Endothelial cell of umbilical vein (primary cell): ENCODE results near the gene ZDHHC14. TPM values are rescaled to one million over a fixed set of nuclear protein-coding genes. Genes with fewer than 3 reads are reported as not detected.

ENCODE experiments used
- BruUV-seq: library from RNA; stranded (reverse); fragments of 400-500 nt; replicated peaks from 2 replicates; lab custom pipeline; 2021; lab: Mats Ljungman, UMichigan
- CTCF ChIA-PET: fragments of 300-600, 350-600 bp; sonication (Branson Sonifier 250); formaldehyde crosslinking; loops from one replicate; lab custom pipeline; 2021; ENCODE audit warnings: antibody characterized with exemption, inconsistent platforms; lab: Charles Lee
- POLR2A ChIA-PET: fragments of 300-600, 350-600 bp; sonication (Branson Sonifier 250); formaldehyde crosslinking; loops from one replicate; lab custom pipeline; 2021; ENCODE audit warnings: antibody characterized with exemption, inconsistent platforms; lab: Charles Lee
- DNase-seq: peaks from one replicate; pipeline ENCODE4 v3.0.0-alpha.2; 2011; ENCODE audit warnings: low read depth, low spot score
- FAIRE-seq: peaks from 2 replicates; lab custom pipeline; 2011; peaks lifted over from hg19 to GRCh38; lab: Jason Lieb, UNC
- H2AFZ ChIP-seq: 2 replicates; pipeline ENCODE4 v1.6.0; 2012; ENCODE audit warnings: low read depth, low read length, control low read depth, inconsistent platforms
- H3K27ac ChIP-seq: 2 replicates; pipeline ENCODE4 v1.5.1; 2011; ENCODE audit warnings: low read depth, mild to moderate bottlenecking, control low read depth, low read length, moderate library complexity; ENCODE audit not compliant: insufficient read depth
- H3K27me3 ChIP-seq, 2 experiments: 2 replicates each; pipeline versions ENCODE4 v1.6.0 to v1.6.1; 2011; ENCODE audit warnings: low read length in 2 of 2, mixed read lengths in 1 of 2; ENCODE audit not compliant: control insufficient read depth in 2 of 2, insufficient read depth in 2 of 2
- H3K36me3 ChIP-seq, 2 experiments: 2 replicates in 1 of 2; 3 replicates in 1 of 2; pipeline ENCODE4 v1.5.1; 2011; ENCODE audit warnings: low read length in 2 of 2, mild to moderate bottlenecking in 1 of 2, moderate library complexity in 1 of 2; ENCODE audit not compliant: control insufficient read depth in 2 of 2, insufficient read depth in 2 of 2; ENCODE audit errors: extremely low read depth in 1 of 2
- H3K4me1 ChIP-seq: 3 replicates; pipeline ENCODE4 v1.5.1; 2011; ENCODE audit warnings: mild to moderate bottlenecking, low read length; ENCODE audit not compliant: control insufficient read depth, insufficient read depth; ENCODE audit errors: extremely low read depth
- H3K4me2 ChIP-seq: 2 replicates; pipeline ENCODE4 v1.6.1; 2011; ENCODE audit warnings: low read length, control low read depth, mixed read lengths; ENCODE audit not compliant: insufficient read depth
- H3K4me3 ChIP-seq, 3 experiments: fragments of 200-600 bp in 1 of 3; sonication (generic), shearing (Covaris generic) in 1 of 3; replicated peaks in 1 of 3; 2 replicates each; pipeline ENCODE4 v1.5.1; 2011 to 2016; ENCODE audit warnings: control low read depth in 3 of 3, low read length in 3 of 3, mild to moderate bottlenecking in 2 of 3, inconsistent platforms in 1 of 3, low read depth in 1 of 3, moderate library complexity in 1 of 3; ENCODE audit not compliant: insufficient read depth in 1 of 3
- H3K79me2 ChIP-seq: 2 replicates; pipeline ENCODE4 v1.6.0; 2012; ENCODE audit warnings: low read length, inconsistent platforms; ENCODE audit not compliant: control insufficient read depth, insufficient read depth
- H3K9ac ChIP-seq: replicated peaks from 2 replicates; pipeline ENCODE3; 2011; ENCODE audit warnings: low read length, control low read depth; ENCODE audit not compliant: insufficient read depth; ENCODE audit errors: extremely low read depth
- H3K9me1 ChIP-seq: replicated peaks from 3 replicates; pipeline ENCODE4 v1.6.0; 2011; ENCODE audit warnings: mild to moderate bottlenecking, low read length; ENCODE audit not compliant: control insufficient read depth, insufficient read depth; ENCODE audit errors: extremely low read depth
- H3K9me3 ChIP-seq: replicated peaks from 2 replicates; pipeline ENCODE4 v1.5.1; 2012; ENCODE audit warnings: low read length, inconsistent platforms; ENCODE audit not compliant: control insufficient read depth, insufficient read depth
- H4K20me1 ChIP-seq: replicated peaks from 2 replicates; pipeline ENCODE3; 2011; ENCODE audit warnings: mild to moderate bottlenecking, low read length; ENCODE audit not compliant: control insufficient read depth, insufficient read depth; ENCODE audit errors: extremely low read depth
- EZH2 ChIP-seq: IDR thresholded peaks from 2 replicates; pipeline ENCODE4 v1.6.1; 2012; ENCODE audit warnings: borderline replicate concordance, low read depth, mild to moderate bottlenecking, moderate library complexity, low read length, inconsistent platforms; ENCODE audit not compliant: severe bottlenecking
- FOS ChIP-seq: IDR thresholded peaks from 2 replicates; pipeline ENCODE4 v1.6.1; 2011; ENCODE audit warnings: mild to moderate bottlenecking, low read length, moderate library complexity, borderline replicate concordance; ENCODE audit not compliant: insufficient read depth
- GATA2 ChIP-seq: IDR thresholded peaks from 2 replicates; pipeline ENCODE4 v1.7.0; 2011; ENCODE audit warnings: low read depth, mild to moderate bottlenecking, moderate library complexity, mixed read lengths, low read length; ENCODE audit not compliant: insufficient read length, insufficient read depth
- JUN ChIP-seq: IDR thresholded peaks from 2 replicates; pipeline ENCODE4 v1.6.1; 2011; ENCODE audit warnings: borderline replicate concordance, low read depth; ENCODE audit not compliant: insufficient read length, insufficient read depth
- MYC ChIP-seq: IDR thresholded peaks from one replicate; pipeline ENCODE4 v1.6.1; 2011; ENCODE audit warnings: mild to moderate bottlenecking, low read depth, low read length
- POLR2A ChIP-seq: IDR thresholded peaks from 2 replicates; pipeline ENCODE4 v1.6.1; 2012; ENCODE audit warnings: low read depth, mild to moderate bottlenecking, control low read depth, low read length
- POLR2AphosphoS5 ChIP-seq: IDR thresholded peaks from 2 replicates; pipeline ENCODE4 v1.6.1; 2012; ENCODE audit warnings: low read depth, mild to moderate bottlenecking, control low read depth, low read length, moderate library complexity; ENCODE audit not compliant: insufficient read depth
- dilution Hi-C: fragments of 300-500 bp; cut with MboI; formaldehyde crosslinking; loops from one replicate; pipeline ENCODE4 v1.15.0; 2019; ENCODE audit warnings: low sequenced_read_pairs; ENCODE audit not compliant: extremely low pct_ligation_motif_present
- intact Hi-C: fragments of 100-400 bp; cut with micrococcal nuclease; formaldehyde crosslinking; loops from one replicate; pipeline ENCODE4 v1.10.0; 2022
- polyA plus RNA-seq, 4 experiments: library from polyadenylated mRNA; depleted of rRNA in 3 of 4; stranded (reverse) in 3 of 4; unstranded in 1 of 4; fragments of >200 nt; gene quantifications; 2 replicates each; pipeline versions ENCODE4 v1.2.1 to v1.2.3, GENCODE V29; 2011 to 2012; ENCODE audit warnings: missing spikeins in 1 of 4
- total RNA-seq: library from RNA; stranded (reverse); gene quantifications from 2 replicates; pipeline ENCODE4 v1.2.3, GENCODE V29; 2021
- TF ChIP-seq, protein P1 (sequence below), 2 donors: IDR thresholded peaks; 1 replicate in 1 of 2; 2 replicates in 1 of 2; pipeline ENCODE4 v1.5.1; 2011; ENCODE audit warnings: low read length in 2 of 2, mild to moderate bottlenecking in 2 of 2, moderate library complexity in 2 of 2, control low read depth in 1 of 2, inconsistent platforms in 1 of 2, low read depth in 1 of 2; ENCODE audit not compliant: insufficient read depth in 1 of 2; ENCODE audit errors: extremely low read depth in 1 of 2
- TF ChIP-seq, protein P2 (sequence below): IDR thresholded peaks from 2 replicates; pipeline ENCODE4 v1.6.1; 2011; ENCODE audit not compliant: insufficient read depth, insufficient read length

Gene ZDHHC14
- total and polyA plus RNA-seq, 2 donors (not counting 3 experiments of a cell fraction or from before 2014, with no cell fraction given): 23.0 to 25.6 TPM

DNA sequence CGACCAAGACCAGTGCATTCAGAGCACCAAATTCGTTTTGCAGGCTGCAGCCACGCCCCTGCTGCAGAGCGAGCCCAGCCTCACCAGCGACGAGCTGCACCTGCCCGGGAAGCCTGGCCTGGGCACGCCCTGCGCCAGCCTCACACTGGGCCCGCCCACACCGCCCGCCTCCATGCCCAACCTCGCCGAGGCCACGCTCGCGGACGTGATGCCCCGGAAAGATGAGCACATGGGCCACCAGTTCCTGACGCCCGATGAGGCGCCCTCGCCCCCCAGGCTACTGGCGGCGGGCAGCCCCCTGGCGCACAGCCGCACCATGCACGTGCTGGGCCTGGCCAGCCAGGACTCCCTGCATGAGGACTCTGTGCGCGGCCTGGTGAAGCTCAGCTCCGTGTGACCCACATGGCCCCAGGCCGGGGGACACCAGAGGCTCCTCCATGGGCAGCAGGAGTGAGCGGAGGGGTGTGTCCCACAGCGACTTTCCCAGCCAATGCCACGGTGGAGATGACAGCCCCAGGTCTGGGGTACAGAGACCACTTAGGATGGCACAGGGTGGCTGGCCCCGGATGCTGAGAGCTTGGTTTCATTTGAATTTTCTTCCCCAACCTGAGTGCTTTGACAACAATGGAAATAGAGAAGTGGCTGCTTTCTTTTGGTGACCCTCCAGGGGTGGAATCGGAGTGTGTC is 291.9 kb downstream of the ZDHHC14 start:
- BruUV-seq: no TSS peak
- TF ChIP-seq MYC (no peak), GATA2 (no peak), EZH2 (no peak), JUN (no peak), POLR2AphosphoS5 (no peak), FOS (no peak), POLR2A (no peak)
- TF ChIP-seq, protein P1, sequence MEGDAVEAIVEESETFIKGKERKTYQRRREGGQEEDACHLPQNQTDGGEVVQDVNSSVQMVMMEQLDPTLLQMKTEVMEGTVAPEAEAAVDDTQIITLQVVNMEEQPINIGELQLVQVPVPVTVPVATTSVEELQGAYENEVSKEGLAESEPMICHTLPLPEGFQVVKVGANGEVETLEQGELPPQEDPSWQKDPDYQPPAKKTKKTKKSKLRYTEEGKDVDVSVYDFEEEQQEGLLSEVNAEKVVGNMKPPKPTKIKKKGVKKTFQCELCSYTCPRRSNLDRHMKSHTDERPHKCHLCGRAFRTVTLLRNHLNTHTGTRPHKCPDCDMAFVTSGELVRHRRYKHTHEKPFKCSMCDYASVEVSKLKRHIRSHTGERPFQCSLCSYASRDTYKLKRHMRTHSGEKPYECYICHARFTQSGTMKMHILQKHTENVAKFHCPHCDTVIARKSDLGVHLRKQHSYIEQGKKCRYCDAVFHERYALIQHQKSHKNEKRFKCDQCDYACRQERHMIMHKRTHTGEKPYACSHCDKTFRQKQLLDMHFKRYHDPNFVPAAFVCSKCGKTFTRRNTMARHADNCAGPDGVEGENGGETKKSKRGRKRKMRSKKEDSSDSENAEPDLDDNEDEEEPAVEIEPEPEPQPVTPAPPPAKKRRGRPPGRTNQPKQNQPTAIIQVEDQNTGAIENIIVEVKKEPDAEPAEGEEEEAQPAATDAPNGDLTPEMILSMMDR (IDR thresholded peaks at IDR 0.05; ENCODE audit: extremely low read depth in 1 of 2, insufficient read depth in 1 of 2, low read depth in 1 of 2, low read length in 2 of 2): no peak
- TF ChIP-seq, protein P2, sequence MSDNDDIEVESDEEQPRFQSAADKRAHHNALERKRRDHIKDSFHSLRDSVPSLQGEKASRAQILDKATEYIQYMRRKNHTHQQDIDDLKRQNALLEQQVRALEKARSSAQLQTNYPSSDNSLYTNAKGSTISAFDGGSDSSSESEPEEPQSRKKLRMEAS: no peak
- peaks cover 7% of the 10 kb centered on the region for H3K4me1 ChIP-seq
- no peaks in the 10 kb centered on the region for H3K9me1 ChIP-seq
- H3K4me3 ChIP-seq: no peak overlapping the region
- H3K27me3 ChIP-seq: no peaks in the 10 kb centered on the region
- H3K36me3 ChIP-seq: peaks cover 0 to 3% of the 10 kb centered on the region in 2 experiments
- no peak overlapping the region for H3K9ac ChIP-seq
- H3K9me3 ChIP-seq: no peaks in the 10 kb centered on the region
- no peaks in the 10 kb centered on the region for H3K79me2 ChIP-seq
- H3K4me2 ChIP-seq: no peak overlapping the region
- FAIRE-seq (no peak), DNase-seq (no peak)
- ChIA-PET CTCF (interaction anchor here (1.0 kb wide), 1 partner anchor 358 kb away, joined by 3 read pairs; no protein-coding TSS in a partner anchor), POLR2A (no interaction called here)
- H3K27ac ChIP-seq: no peak overlapping the region
- no peak overlapping the region for H2AFZ ChIP-seq
- dilution Hi-C loops (no loop called here), intact Hi-C loops (no loop called here)
- H4K20me1 ChIP-seq: no peaks in the 10 kb centered on the region
